HEK293 (cell line): Measurements from ENCODE around the gene AMBRA1.

Experiments
- CTCF ChIA-PET: fragments of 350-600 bp; formaldehyde crosslinking; extraction: SDS; loops from one replicate; lab custom pipeline; 2021; ENCODE audit warnings: antibody characterized with exemption; lab: Yijun Ruan, JAX
- POLR2A ChIA-PET: fragments of 300-600 bp; formaldehyde crosslinking; extraction: SDS; loops from one replicate; lab custom pipeline; 2020; ENCODE audit warnings: antibody characterized with exemption, inconsistent platforms; lab: Yijun Ruan, JAX
- H3K27ac ChIP-seq: fragments of 200-500 bp; sonication (Bioruptor generic); 2 replicates; pipeline ENCODE4 v1.5.1; 2014; ENCODE audit warnings: low read depth, low read length, control low read depth, inconsistent platforms; ENCODE audit errors: extremely low read depth
- H3K36me3 ChIP-seq, 2 experiments: fragments of 200-500 bp in 1 of 2; sonication (Bioruptor generic) in 1 of 2; 1 replicate in 1 of 2; 2 replicates in 1 of 2; pipeline ENCODE4 v1.5.1; 2014 to 2017; ENCODE audit warnings: inconsistent platforms in 2 of 2, low read length in 2 of 2; ENCODE audit not compliant: control insufficient read depth in 2 of 2, insufficient read depth in 1 of 2
- H3K4me1 ChIP-seq: fragments of 200-500 bp; sonication (Bioruptor generic); 2 replicates; pipeline ENCODE4 v1.5.1; 2014; ENCODE audit warnings: mild to moderate bottlenecking, low read length, inconsistent platforms; ENCODE audit not compliant: control insufficient read depth, insufficient read depth
- H3K4me3 ChIP-seq: 2 replicates; pipeline ENCODE4 v1.5.1; 2011; ENCODE audit warnings: low read depth, mild to moderate bottlenecking, control low read depth, low read length, moderate library complexity
- H3K9me3 ChIP-seq: fragments of 200-500 bp; sonication (Bioruptor generic); 2 replicates; pipeline ENCODE4 v1.5.1; 2014; ENCODE audit warnings: low read depth, low read length, inconsistent platforms; ENCODE audit not compliant: control insufficient read depth, insufficient read depth
- EGR2 ChIP-seq: fragments of 450-650 bp; formaldehyde crosslinking; IDR thresholded peaks from 2 replicates; pipeline ENCODE4 v1.5.1; 2016; ENCODE audit warnings: low read depth, missing biosample characterization, missing genetic modification characterization
- GLIS1 ChIP-seq: fragments of 450-650 bp; formaldehyde crosslinking; IDR thresholded peaks from 2 replicates; pipeline ENCODE4 v1.5.1; 2016; ENCODE audit warnings: missing biosample characterization, missing genetic modification characterization
- GLIS2 ChIP-seq: fragments of 450-650 bp; formaldehyde crosslinking; IDR thresholded peaks from 2 replicates; pipeline ENCODE4 v1.5.1; 2016; ENCODE audit warnings: missing biosample characterization, missing genetic modification characterization
- ZBTB20 ChIP-seq: fragments of 450-650 bp; formaldehyde crosslinking; IDR thresholded peaks from 2 replicates; pipeline ENCODE4 v1.5.1; 2016; ENCODE audit warnings: missing biosample characterization, missing genetic modification characterization
- ZBTB8A ChIP-seq: fragments of 450-650 bp; formaldehyde crosslinking; IDR thresholded peaks from 2 replicates; pipeline ENCODE4 v1.5.1; 2016; ENCODE audit warnings: missing biosample characterization, missing genetic modification characterization
- ZFHX2 ChIP-seq: fragments of 450-650 bp; formaldehyde crosslinking; conservative IDR thresholded peaks from 2 replicates; pipeline ENCODE4 v1.5.1; 2016; ENCODE audit warnings: missing biosample characterization, missing genetic modification characterization
- ZNF174 ChIP-seq: fragments of 450-650 bp; formaldehyde crosslinking; IDR thresholded peaks from 2 replicates; pipeline ENCODE4 v1.5.0; 2017; ENCODE audit warnings: missing biosample characterization, mild to moderate bottlenecking, missing genetic modification characterization
- ZNF335 ChIP-seq: fragments of 450-650 bp; formaldehyde crosslinking; conservative IDR thresholded peaks from 2 replicates; pipeline ENCODE4 v1.5.1; 2016; ENCODE audit warnings: missing biosample characterization, missing genetic modification characterization
- ZNF350 ChIP-seq: fragments of 450-650 bp; formaldehyde crosslinking; IDR thresholded peaks from 2 replicates; pipeline ENCODE4 v1.5.0; 2017; ENCODE audit warnings: missing biosample characterization, mild to moderate bottlenecking, missing genetic modification characterization
- ZNF423 ChIP-seq: fragments of 450-650 bp; formaldehyde crosslinking; IDR thresholded peaks from 2 replicates; pipeline ENCODE4 v1.5.1; 2016; ENCODE audit warnings: missing biosample characterization, missing genetic modification characterization
- ZNF501 ChIP-seq: fragments of 450-650 bp; formaldehyde crosslinking; IDR thresholded peaks from 2 replicates; pipeline ENCODE4 v1.5.1; 2016; ENCODE audit warnings: missing biosample characterization, missing genetic modification characterization
- TF ChIP-seq, protein P1 (sequence below): fragments of 450-650 bp; formaldehyde crosslinking; IDR thresholded peaks from 2 replicates; pipeline ENCODE4 v1.5.1; 2017; ENCODE audit warnings: missing biosample characterization, missing genetic modification characterization
- TF ChIP-seq, protein P2 (sequence below): fragments of 450-650 bp; formaldehyde crosslinking; optimal IDR thresholded peaks from 2 replicates; pipeline ENCODE3; 2016; ENCODE audit warnings: missing biosample characterization, mild to moderate bottlenecking, missing genetic modification characterization
- TF ChIP-seq, protein P3 (sequence below): fragments of 450-650 bp; formaldehyde crosslinking; IDR thresholded peaks from 2 replicates; pipeline ENCODE4 v1.5.1; 2016; ENCODE audit warnings: missing biosample characterization, missing genetic modification characterization
- TF ChIP-seq, protein P4 (sequence below): fragments of 450-650 bp; formaldehyde crosslinking; IDR thresholded peaks from 2 replicates; pipeline ENCODE4 v1.5.1; 2017; ENCODE audit warnings: missing biosample characterization, missing genetic modification characterization
- TF ChIP-seq, protein P5 (sequence below): fragments of 450-650 bp; formaldehyde crosslinking; IDR thresholded peaks from 2 replicates; pipeline ENCODE4 v1.5.1; 2017; ENCODE audit warnings: missing biosample characterization, mild to moderate bottlenecking, missing genetic modification characterization, moderate library complexity
- TF ChIP-seq, protein P6 (sequence below): fragments of 450-650 bp; formaldehyde crosslinking; IDR thresholded peaks from 2 replicates; pipeline ENCODE4 v1.5.1; 2016; ENCODE audit warnings: missing biosample characterization, missing genetic modification characterization

Gene AMBRA1

DNA sequence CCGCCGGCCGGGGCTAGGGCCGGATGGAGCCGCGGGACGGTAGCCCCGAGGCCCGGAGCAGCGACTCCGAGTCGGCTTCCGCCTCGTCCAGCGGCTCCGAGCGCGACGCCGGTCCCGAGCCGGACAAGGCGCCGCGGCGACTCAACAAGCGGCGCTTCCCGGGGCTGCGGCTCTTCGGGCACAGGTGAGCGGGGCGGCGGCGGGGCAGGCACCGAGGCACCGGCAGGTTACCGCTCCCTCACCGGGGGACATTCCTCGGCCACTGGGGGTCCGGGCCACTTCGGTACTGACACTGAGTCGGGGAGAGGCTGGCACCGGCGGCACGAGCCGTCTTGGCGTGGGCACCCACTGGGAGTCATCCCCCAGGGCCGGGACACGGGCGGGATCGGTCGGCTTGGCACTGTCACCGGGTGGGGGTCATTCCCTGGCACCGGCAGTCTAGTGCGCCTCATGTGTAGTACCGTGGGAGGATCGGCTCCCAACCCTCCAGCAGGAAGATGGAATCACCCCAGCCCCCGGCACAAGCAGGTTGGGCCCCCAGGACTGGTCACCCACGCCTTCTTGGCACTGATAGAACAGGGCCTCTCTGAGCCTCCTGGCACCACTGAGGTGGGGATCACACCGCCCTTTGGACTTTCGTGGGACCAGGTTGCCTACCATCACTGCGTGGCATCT lies 246.0 kb downstream of the AMBRA1 start:
- Histone ChIP-seq H3K4me3 (peak overlapping the region; percentile 85), H3K4me1 (no peaks in the 10 kb centered on the region; the same call in 1 of the 2 replicates), H3K36me3 (peaks cover 0 to 14% of the 10 kb centered on the region in 2 experiments; a peak in 1 of 3 replicates), H3K9me3 (no peaks in the 10 kb centered on the region), H3K27ac (peak overlapping the region; percentile 64; the same call in 1 of the 2 replicates)
- ChIA-PET CTCF (interaction anchor here (0.6 to 10.0 kb wide), 16 partner anchors 9 to 1185 kb away, joined by 3 to 98 read pairs (median 4); no protein-coding TSS in a partner anchor), POLR2A (interaction anchor here (0.5 kb wide), 1 partner anchor 252 kb away, joined by 5 read pairs; no protein-coding TSS in a partner anchor)
- TF ChIP-seq ZNF174 (tag by site-specific recombination), result no peak
- TF ChIP-seq EGR2 (tag by site-specific recombination), result peak; percentile 50
- no peak; the same call in 1 of the 2 replicates for TF ChIP-seq ZNF335
- 0 out of 2 replicates have a peak, but pooled peaks have one; percentile 15 for TF ChIP-seq ZNF423
- no peak for TF ChIP-seq ZNF350
- TF ChIP-seq, protein P1, sequence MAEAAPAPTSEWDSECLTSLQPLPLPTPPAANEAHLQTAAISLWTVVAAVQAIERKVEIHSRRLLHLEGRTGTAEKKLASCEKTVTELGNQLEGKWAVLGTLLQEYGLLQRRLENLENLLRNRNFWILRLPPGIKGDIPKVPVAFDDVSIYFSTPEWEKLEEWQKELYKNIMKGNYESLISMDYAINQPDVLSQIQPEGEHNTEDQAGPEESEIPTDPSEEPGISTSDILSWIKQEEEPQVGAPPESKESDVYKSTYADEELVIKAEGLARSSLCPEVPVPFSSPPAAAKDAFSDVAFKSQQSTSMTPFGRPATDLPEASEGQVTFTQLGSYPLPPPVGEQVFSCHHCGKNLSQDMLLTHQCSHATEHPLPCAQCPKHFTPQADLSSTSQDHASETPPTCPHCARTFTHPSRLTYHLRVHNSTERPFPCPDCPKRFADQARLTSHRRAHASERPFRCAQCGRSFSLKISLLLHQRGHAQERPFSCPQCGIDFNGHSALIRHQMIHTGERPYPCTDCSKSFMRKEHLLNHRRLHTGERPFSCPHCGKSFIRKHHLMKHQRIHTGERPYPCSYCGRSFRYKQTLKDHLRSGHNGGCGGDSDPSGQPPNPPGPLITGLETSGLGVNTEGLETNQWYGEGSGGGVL (tag by site-specific recombination), result 0 out of 2 replicates have a peak, but pooled peaks have one; percentile 8
- TF ChIP-seq, protein P2, sequence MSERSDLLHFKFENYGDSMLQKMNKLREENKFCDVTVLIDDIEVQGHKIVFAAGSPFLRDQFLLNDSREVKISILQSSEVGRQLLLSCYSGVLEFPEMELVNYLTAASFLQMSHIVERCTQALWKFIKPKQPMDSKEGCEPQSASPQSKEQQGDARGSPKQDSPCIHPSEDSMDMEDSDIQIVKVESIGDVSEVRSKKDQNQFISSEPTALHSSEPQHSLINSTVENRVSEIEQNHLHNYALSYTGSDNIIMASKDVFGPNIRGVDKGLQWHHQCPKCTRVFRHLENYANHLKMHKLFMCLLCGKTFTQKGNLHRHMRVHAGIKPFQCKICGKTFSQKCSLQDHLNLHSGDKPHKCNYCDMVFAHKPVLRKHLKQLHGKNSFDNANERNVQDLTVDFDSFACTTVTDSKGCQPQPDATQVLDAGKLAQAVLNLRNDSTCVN (tag by site-specific recombination), result peak; percentile 50
- TF ChIP-seq ZBTB8A (tag by site-specific recombination), result peak; percentile 44; the same call in 1 of the 2 replicates
- TF ChIP-seq, protein P3, sequence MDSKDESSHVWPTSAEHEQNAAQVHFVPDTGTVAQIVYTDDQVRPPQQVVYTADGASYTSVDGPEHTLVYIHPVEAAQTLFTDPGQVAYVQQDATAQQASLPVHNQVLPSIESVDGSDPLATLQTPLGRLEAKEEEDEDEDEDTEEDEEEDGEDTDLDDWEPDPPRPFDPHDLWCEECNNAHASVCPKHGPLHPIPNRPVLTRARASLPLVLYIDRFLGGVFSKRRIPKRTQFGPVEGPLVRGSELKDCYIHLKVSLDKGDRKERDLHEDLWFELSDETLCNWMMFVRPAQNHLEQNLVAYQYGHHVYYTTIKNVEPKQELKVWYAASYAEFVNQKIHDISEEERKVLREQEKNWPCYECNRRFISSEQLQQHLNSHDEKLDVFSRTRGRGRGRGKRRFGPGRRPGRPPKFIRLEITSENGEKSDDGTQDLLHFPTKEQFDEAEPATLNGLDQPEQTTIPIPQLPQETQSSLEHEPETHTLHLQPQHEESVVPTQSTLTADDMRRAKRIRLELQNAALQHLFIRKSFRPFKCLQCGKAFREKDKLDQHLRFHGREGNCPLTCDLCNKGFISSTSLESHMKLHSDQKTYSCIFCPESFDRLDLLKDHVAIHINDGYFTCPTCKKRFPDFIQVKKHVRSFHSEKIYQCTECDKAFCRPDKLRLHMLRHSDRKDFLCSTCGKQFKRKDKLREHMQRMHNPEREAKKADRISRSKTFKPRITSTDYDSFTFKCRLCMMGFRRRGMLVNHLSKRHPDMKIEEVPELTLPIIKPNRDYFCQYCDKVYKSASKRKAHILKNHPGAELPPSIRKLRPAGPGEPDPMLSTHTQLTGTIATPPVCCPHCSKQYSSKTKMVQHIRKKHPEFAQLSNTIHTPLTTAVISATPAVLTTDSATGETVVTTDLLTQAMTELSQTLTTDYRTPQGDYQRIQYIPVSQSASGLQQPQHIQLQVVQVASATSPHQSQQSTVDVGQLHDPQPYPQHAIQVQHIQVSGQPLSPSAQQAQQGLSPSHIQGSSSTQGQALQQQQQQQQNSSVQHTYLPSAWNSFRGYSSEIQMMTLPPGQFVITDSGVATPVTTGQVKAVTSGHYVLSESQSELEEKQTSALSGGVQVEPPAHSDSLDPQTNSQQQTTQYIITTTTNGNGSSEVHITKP (tag by site-specific recombination), result peak; percentile 51; the same call in 1 of the 2 replicates
- peak; percentile 83 for TF ChIP-seq GLIS1 (tag by site-specific recombination)
- peak; percentile 91 for TF ChIP-seq GLIS2 (tag by site-specific recombination)
- 0 out of 2 replicates have a peak, but pooled peaks have one; percentile 31 for TF ChIP-seq ZNF501 (tag by site-specific recombination)
- peak; percentile 21; the same call in 1 of the 2 replicates for TF ChIP-seq ZBTB20 (tag by site-specific recombination)
- TF ChIP-seq, protein P4, sequence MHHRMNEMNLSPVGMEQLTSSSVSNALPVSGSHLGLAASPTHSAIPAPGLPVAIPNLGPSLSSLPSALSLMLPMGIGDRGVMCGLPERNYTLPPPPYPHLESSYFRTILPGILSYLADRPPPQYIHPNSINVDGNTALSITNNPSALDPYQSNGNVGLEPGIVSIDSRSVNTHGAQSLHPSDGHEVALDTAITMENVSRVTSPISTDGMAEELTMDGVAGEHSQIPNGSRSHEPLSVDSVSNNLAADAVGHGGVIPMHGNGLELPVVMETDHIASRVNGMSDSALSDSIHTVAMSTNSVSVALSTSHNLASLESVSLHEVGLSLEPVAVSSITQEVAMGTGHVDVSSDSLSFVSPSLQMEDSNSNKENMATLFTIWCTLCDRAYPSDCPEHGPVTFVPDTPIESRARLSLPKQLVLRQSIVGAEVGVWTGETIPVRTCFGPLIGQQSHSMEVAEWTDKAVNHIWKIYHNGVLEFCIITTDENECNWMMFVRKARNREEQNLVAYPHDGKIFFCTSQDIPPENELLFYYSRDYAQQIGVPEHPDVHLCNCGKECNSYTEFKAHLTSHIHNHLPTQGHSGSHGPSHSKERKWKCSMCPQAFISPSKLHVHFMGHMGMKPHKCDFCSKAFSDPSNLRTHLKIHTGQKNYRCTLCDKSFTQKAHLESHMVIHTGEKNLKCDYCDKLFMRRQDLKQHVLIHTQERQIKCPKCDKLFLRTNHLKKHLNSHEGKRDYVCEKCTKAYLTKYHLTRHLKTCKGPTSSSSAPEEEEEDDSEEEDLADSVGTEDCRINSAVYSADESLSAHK, result no peak
- TF ChIP-seq ZFHX2, result peak; percentile 83
- TF ChIP-seq, protein P5, sequence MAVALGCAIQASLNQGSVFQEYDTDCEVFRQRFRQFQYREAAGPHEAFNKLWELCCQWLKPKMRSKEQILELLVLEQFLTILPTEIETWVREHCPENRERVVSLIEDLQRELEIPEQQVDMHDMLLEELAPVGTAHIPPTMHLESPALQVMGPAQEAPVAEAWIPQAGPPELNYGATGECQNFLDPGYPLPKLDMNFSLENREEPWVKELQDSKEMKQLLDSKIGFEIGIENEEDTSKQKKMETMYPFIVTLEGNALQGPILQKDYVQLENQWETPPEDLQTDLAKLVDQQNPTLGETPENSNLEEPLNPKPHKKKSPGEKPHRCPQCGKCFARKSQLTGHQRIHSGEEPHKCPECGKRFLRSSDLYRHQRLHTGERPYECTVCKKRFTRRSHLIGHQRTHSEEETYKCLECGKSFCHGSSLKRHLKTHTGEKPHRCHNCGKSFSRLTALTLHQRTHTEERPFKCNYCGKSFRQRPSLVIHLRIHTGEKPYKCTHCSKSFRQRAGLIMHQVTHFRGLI (tag by site-specific recombination), result no peak
- TF ChIP-seq, protein P6, sequence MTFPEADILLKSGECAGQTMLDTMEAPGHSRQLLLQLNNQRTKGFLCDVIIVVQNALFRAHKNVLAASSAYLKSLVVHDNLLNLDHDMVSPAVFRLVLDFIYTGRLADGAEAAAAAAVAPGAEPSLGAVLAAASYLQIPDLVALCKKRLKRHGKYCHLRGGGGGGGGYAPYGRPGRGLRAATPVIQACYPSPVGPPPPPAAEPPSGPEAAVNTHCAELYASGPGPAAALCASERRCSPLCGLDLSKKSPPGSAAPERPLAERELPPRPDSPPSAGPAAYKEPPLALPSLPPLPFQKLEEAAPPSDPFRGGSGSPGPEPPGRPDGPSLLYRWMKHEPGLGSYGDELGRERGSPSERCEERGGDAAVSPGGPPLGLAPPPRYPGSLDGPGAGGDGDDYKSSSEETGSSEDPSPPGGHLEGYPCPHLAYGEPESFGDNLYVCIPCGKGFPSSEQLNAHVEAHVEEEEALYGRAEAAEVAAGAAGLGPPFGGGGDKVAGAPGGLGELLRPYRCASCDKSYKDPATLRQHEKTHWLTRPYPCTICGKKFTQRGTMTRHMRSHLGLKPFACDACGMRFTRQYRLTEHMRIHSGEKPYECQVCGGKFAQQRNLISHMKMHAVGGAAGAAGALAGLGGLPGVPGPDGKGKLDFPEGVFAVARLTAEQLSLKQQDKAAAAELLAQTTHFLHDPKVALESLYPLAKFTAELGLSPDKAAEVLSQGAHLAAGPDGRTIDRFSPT (tag by site-specific recombination), result peak; percentile 66; the same call in 1 of the 2 replicates
